ENCODE data around the gene PLAC1.

The PLAC1 gene

DNA sequence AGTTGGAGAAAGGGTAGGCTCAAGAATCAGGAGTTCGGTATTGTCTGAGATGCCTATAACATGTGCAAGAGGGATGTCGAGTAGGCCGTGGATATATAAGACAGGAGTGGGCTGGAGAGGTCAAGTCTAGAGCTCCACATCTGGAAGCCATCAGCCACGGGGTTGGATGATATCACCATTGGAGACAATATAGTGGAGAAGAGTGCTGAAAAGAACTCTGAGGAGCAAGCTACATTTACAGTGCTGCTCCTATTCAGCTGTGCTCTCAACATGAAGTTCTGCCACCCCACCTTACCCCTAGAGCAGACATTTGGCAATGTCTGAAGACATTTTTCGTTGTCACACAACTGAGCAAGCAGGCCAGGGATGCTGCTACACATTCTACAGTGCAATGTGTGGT lies 20.9 kb upstream of the PLAC1 start:
- Histone ChIP-seq H3K4me3 (ENCODE audit: low read length) (no peak overlapping the region), H3K9me3 (ENCODE audit: control insufficient read depth, insufficient read depth, low read length) (no peaks in the 10 kb centered on the region), H3K79me2 (ENCODE audit: control insufficient read depth, low read length) (no peaks in the 10 kb centered on the region), H3K4me1 (ENCODE audit: control insufficient read depth, low read length) (no peaks in the 10 kb centered on the region), H3K9me2 (replicated peaks; ENCODE audit: control insufficient read depth, low read length) (no peaks in the 10 kb centered on the region), H3K4me2 (ENCODE audit: low read length) (no peak overlapping the region), H3K27me3 (ENCODE audit: control insufficient read depth, low read length) (no peaks in the 10 kb centered on the region), H3K36me3 (ENCODE audit: control insufficient read depth, low read length) (no peaks in the 10 kb centered on the region), H4K20me1 (ENCODE audit: control insufficient read depth, insufficient read depth, low read depth, low read length) (no peaks in the 10 kb centered on the region), H3F3A (ENCODE audit: control insufficient read depth, insufficient read depth) (no peaks in the 10 kb centered on the region), H3K27ac (ENCODE audit: low read depth, low read length) (no peak overlapping the region)
- no peak for TF ChIP-seq EZH2phosphoT487 (IDR thresholded peaks at IDR 0.05; ENCODE audit: borderline replicate concordance, low read length)
- TF ChIP-seq, protein P1, sequence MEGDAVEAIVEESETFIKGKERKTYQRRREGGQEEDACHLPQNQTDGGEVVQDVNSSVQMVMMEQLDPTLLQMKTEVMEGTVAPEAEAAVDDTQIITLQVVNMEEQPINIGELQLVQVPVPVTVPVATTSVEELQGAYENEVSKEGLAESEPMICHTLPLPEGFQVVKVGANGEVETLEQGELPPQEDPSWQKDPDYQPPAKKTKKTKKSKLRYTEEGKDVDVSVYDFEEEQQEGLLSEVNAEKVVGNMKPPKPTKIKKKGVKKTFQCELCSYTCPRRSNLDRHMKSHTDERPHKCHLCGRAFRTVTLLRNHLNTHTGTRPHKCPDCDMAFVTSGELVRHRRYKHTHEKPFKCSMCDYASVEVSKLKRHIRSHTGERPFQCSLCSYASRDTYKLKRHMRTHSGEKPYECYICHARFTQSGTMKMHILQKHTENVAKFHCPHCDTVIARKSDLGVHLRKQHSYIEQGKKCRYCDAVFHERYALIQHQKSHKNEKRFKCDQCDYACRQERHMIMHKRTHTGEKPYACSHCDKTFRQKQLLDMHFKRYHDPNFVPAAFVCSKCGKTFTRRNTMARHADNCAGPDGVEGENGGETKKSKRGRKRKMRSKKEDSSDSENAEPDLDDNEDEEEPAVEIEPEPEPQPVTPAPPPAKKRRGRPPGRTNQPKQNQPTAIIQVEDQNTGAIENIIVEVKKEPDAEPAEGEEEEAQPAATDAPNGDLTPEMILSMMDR (IDR thresholded peaks at IDR 0.05; ENCODE audit: low read depth, low read length, poor library complexity, severe bottlenecking), result no peak

GRCh38 chrX:134677332-134677731 lies 19.1 kb upstream of the PLAC1 start:
- no peaks in the 10 kb centered on the region for H3K27me3 ChIP-seq (ENCODE audit: control insufficient read depth, low read length)
- no peaks in the 10 kb centered on the region for H3K9me3 ChIP-seq (ENCODE audit: control insufficient read depth, insufficient read depth, low read length)
- no peak overlapping the region for H3K4me3 ChIP-seq (ENCODE audit: low read length)
- no peak overlapping the region for H3K27ac ChIP-seq (ENCODE audit: low read depth, low read length)
- no peak for TF ChIP-seq EZH2phosphoT487 (IDR thresholded peaks at IDR 0.05; ENCODE audit: borderline replicate concordance, low read length)
- TF ChIP-seq, protein P1 (IDR thresholded peaks at IDR 0.05; ENCODE audit: low read depth, low read length, poor library complexity, severe bottlenecking), result no peak
- H3F3A ChIP-seq (ENCODE audit: control insufficient read depth, insufficient read depth), result no peaks in the 10 kb centered on the region
- no peaks in the 10 kb centered on the region for H3K79me2 ChIP-seq (ENCODE audit: control insufficient read depth, low read length)
- no peaks in the 10 kb centered on the region for H3K4me1 ChIP-seq (ENCODE audit: control insufficient read depth, low read length)
- H4K20me1 ChIP-seq (ENCODE audit: control insufficient read depth, insufficient read depth, low read depth, low read length), result no peaks in the 10 kb centered on the region
- no peaks in the 10 kb centered on the region for H3K9me2 ChIP-seq (replicated peaks; ENCODE audit: control insufficient read depth, low read length)
- H3K36me3 ChIP-seq (ENCODE audit: control insufficient read depth, low read length), result no peaks in the 10 kb centered on the region
- no peak overlapping the region for H3K4me2 ChIP-seq (ENCODE audit: low read length)

DNA sequence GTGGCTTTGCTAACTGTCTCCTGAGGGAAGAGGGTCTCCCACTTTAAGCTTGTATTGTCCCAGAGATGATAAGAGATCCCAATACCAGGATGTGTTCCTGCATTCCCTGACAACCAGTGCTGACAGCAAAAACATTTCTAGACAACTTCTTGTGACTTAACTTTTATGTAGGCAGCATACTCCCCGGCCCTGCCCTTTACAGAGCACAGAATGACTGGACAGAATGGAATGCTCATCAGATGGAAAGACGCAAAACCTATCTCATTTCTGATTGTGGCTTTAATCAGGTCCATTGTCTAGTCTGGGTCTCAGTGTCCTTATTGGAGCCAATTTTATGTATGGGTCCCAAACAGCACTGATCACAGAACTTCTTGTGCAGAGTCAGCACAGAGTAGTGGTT lies 18.2 kb upstream of the PLAC1 start:
- H3K9me3 ChIP-seq (ENCODE audit: control insufficient read depth, insufficient read depth, low read length), result no peaks in the 10 kb centered on the region
- no peaks in the 10 kb centered on the region for H3F3A ChIP-seq (ENCODE audit: control insufficient read depth, insufficient read depth)
- H3K4me3 ChIP-seq (ENCODE audit: low read length), result no peak overlapping the region
- no peaks in the 10 kb centered on the region for H3K79me2 ChIP-seq (ENCODE audit: control insufficient read depth, low read length)
- no peaks in the 10 kb centered on the region for H3K4me1 ChIP-seq (ENCODE audit: control insufficient read depth, low read length)
- TF ChIP-seq EZH2phosphoT487 (IDR thresholded peaks at IDR 0.05; ENCODE audit: borderline replicate concordance, low read length), result no peak
- TF ChIP-seq, protein P1 (IDR thresholded peaks at IDR 0.05; ENCODE audit: low read depth, low read length, poor library complexity, severe bottlenecking), result no peak
- H3K27me3 ChIP-seq (ENCODE audit: control insufficient read depth, low read length), result no peaks in the 10 kb centered on the region
- H3K4me2 ChIP-seq (ENCODE audit: low read length), result no peak overlapping the region
- H3K9me2 ChIP-seq (replicated peaks; ENCODE audit: control insufficient read depth, low read length), result no peaks in the 10 kb centered on the region
- H3K36me3 ChIP-seq (ENCODE audit: control insufficient read depth, low read length), result no peaks in the 10 kb centered on the region
- H4K20me1 ChIP-seq (ENCODE audit: control insufficient read depth, insufficient read depth, low read depth, low read length), result no peaks in the 10 kb centered on the region
- no peak overlapping the region for H3K27ac ChIP-seq (ENCODE audit: low read depth, low read length)

- no peaks in the 10 kb centered on the region for H3K4me1 ChIP-seq (ENCODE audit: control insufficient read depth, low read length)
- H3K4me2 ChIP-seq (ENCODE audit: low read length), result no peak overlapping the region
- no peaks in the 10 kb centered on the region for H3K9me2 ChIP-seq (replicated peaks; ENCODE audit: control insufficient read depth, low read length)
- no peaks in the 10 kb centered on the region for H3K27me3 ChIP-seq (ENCODE audit: control insufficient read depth, low read length)
- no peaks in the 10 kb centered on the region for H3F3A ChIP-seq (ENCODE audit: control insufficient read depth, insufficient read depth)
- no peaks in the 10 kb centered on the region for H3K9me3 ChIP-seq (ENCODE audit: control insufficient read depth, insufficient read depth, low read length)
- no peaks in the 10 kb centered on the region for H3K79me2 ChIP-seq (ENCODE audit: control insufficient read depth, low read length)
- no peak overlapping the region for H3K27ac ChIP-seq (ENCODE audit: low read depth, low read length)
- no peak overlapping the region for H3K4me3 ChIP-seq (ENCODE audit: low read length)
- H3K36me3 ChIP-seq (ENCODE audit: control insufficient read depth, low read length), result no peaks in the 10 kb centered on the region
- H4K20me1 ChIP-seq (ENCODE audit: control insufficient read depth, insufficient read depth, low read depth, low read length), result no peaks in the 10 kb centered on the region
- no peak for TF ChIP-seq EZH2phosphoT487 (IDR thresholded peaks at IDR 0.05; ENCODE audit: borderline replicate concordance, low read length)
- TF ChIP-seq, protein P1 (IDR thresholded peaks at IDR 0.05; ENCODE audit: low read depth, low read length, poor library complexity, severe bottlenecking), result no peak
These were observed 14.9 kb upstream of the PLAC1 start for GRCh38 chrX:134673123-134673522.
